Adipocyte (in vitro differentiated cells): ENCODE measurements around the gene TCP11L1.

ENCODE experiments used
- DNase-seq: peaks from one replicate; pipeline ENCODE4 v3.0.0-alpha.2; 2015; ENCODE audit warnings: low read depth
- H3K27me3 ChIP-seq: replicated peaks from 2 replicates; pipeline ENCODE4 v1.7.0; 2013; ENCODE audit warnings: mild to moderate bottlenecking, low read length, moderate library complexity; ENCODE audit not compliant: control insufficient read depth, insufficient read depth
- H3K36me3 ChIP-seq: 2 replicates; pipeline ENCODE4 v1.7.0; 2013; ENCODE audit warnings: low read length, mild to moderate bottlenecking, moderate library complexity; ENCODE audit not compliant: control insufficient read depth, insufficient read depth, severe bottlenecking
- H3K4me1 ChIP-seq: 2 replicates; pipeline ENCODE4 v1.7.0; 2013; ENCODE audit warnings: mild to moderate bottlenecking, low read length, moderate library complexity; ENCODE audit not compliant: control insufficient read depth, insufficient read depth
- H3K4me3 ChIP-seq: 2 replicates; pipeline ENCODE4 v1.7.0; 2013; ENCODE audit warnings: mild to moderate bottlenecking, low read length, moderate library complexity
- H3K9ac ChIP-seq: 2 replicates; pipeline ENCODE4 v1.7.0; 2013; ENCODE audit warnings: mild to moderate bottlenecking, low read length, moderate library complexity
- H3K9me3 ChIP-seq: 2 replicates; pipeline ENCODE4 v1.7.0; 2013; ENCODE audit warnings: mild to moderate bottlenecking, low read length, moderate library complexity; ENCODE audit not compliant: control insufficient read depth

TCP11L1 gene

GRCh38 chr11:33057284-33057683 lies 17.9 kb downstream of the TCP11L1 start:
- Histone ChIP-seq H3K27me3 (no peaks in the 10 kb centered on the region), H3K9ac (no peak overlapping the region), H3K9me3 (no peaks in the 10 kb centered on the region), H3K4me3 (no peak overlapping the region), H3K4me1 (peaks cover 11% of the 10 kb centered on the region), H3K36me3 (peaks cover 25% of the 10 kb centered on the region)
- DNase-seq: no peak

- Histone ChIP-seq H3K9ac (no peak overlapping the region), H3K27me3 (no peaks in the 10 kb centered on the region), H3K9me3 (no peaks in the 10 kb centered on the region), H3K4me3 (no peak overlapping the region), H3K36me3 (peaks cover 25% of the 10 kb centered on the region), H3K4me1 (peaks cover 32% of the 10 kb centered on the region)
- no peak for DNase-seq
Measured at GRCh38 chr11:33059331-33060007, 20.1 kb downstream of the TCP11L1 start.

- H3K9me3 ChIP-seq: no peaks in the 10 kb centered on the region
Measured at GRCh38 chr11:33060271-33060670, 20.9 kb downstream of the TCP11L1 start.

GRCh38 chr11:33062137-33062536 lies 22.8 kb downstream of the TCP11L1 start:
- Histone ChIP-seq H3K27me3 (no peaks in the 10 kb centered on the region), H3K9me3 (no peaks in the 10 kb centered on the region), H3K36me3 (peaks cover 38% of the 10 kb centered on the region), H3K4me1 (peaks cover 37% of the 10 kb centered on the region), H3K4me3 (no peak overlapping the region), H3K9ac (no peak overlapping the region)
- DNase-seq: no peak

More at GRCh38 chr11:33060271-33060670, 20.9 kb downstream of the TCP11L1 start:
- H3K4me1 ChIP-seq: peaks cover 37% of the 10 kb centered on the region
- H3K27me3 ChIP-seq: no peaks in the 10 kb centered on the region
- DNase-seq: no peak
- no peak overlapping the region for H3K4me3 ChIP-seq
- no peak overlapping the region for H3K9ac ChIP-seq
- peaks cover 25% of the 10 kb centered on the region for H3K36me3 ChIP-seq

- DNase-seq: peak; percentile 63
- Histone ChIP-seq H3K4me3 (no peak overlapping the region), H3K4me1 (peaks cover 37% of the 10 kb centered on the region), H3K36me3 (peaks cover 36% of the 10 kb centered on the region), H3K9ac (no peak overlapping the region), H3K27me3 (no peaks in the 10 kb centered on the region), H3K9me3 (no peaks in the 10 kb centered on the region)
Measured at GRCh38 chr11:33063326-33063881, 24.0 kb downstream of the TCP11L1 start.

GRCh38 chr11:33064033-33064825 lies 24.9 kb downstream of the TCP11L1 start:
- H3K4me3 ChIP-seq: no peak overlapping the region
- H3K27me3 ChIP-seq: no peaks in the 10 kb centered on the region
- no peaks in the 10 kb centered on the region for H3K9me3 ChIP-seq
- no peak overlapping the region for H3K9ac ChIP-seq
- H3K36me3 ChIP-seq: peaks cover 35% of the 10 kb centered on the region
- peaks cover 37% of the 10 kb centered on the region for H3K4me1 ChIP-seq
- no peak for DNase-seq

GRCh38 chr11:33064866-33065265 lies 25.5 kb downstream of the TCP11L1 start:
- H3K4me3 ChIP-seq: no peak overlapping the region
- H3K9me3 ChIP-seq: no peaks in the 10 kb centered on the region
- no peaks in the 10 kb centered on the region for H3K27me3 ChIP-seq
- no peak for DNase-seq
- H3K36me3 ChIP-seq: peaks cover 34% of the 10 kb centered on the region
- H3K9ac ChIP-seq: no peak overlapping the region
- H3K4me1 ChIP-seq: peaks cover 37% of the 10 kb centered on the region

GRCh38 chr11:33065445-33066178 lies 26.2 kb downstream of the TCP11L1 start:
- peak; percentile 75 for DNase-seq
- Histone ChIP-seq H3K4me3 (no peak overlapping the region), H3K9ac (no peak overlapping the region), H3K36me3 (peaks cover 32% of the 10 kb centered on the region), H3K9me3 (no peaks in the 10 kb centered on the region), H3K27me3 (no peaks in the 10 kb centered on the region), H3K4me1 (peaks cover 37% of the 10 kb centered on the region)

- no peak for DNase-seq
- peaks cover 26% of the 10 kb centered on the region for H3K4me1 ChIP-seq
- peaks cover 42% of the 10 kb centered on the region for H3K36me3 ChIP-seq
- no peaks in the 10 kb centered on the region for H3K27me3 ChIP-seq
- no peak overlapping the region for H3K9ac ChIP-seq
- no peak overlapping the region for H3K4me3 ChIP-seq
- no peaks in the 10 kb centered on the region for H3K9me3 ChIP-seq
Measured at GRCh38 chr11:33067294-33067693, 27.9 kb downstream of the TCP11L1 start.

GRCh38 chr11:33068611-33069340 lies 29.4 kb downstream of the TCP11L1 start:
- no peak overlapping the region for H3K9ac ChIP-seq
- peaks cover 57% of the 10 kb centered on the region for H3K36me3 ChIP-seq
- no peak overlapping the region for H3K4me3 ChIP-seq
- DNase-seq: no peak
- H3K9me3 ChIP-seq: no peaks in the 10 kb centered on the region
- H3K4me1 ChIP-seq: peaks cover 12% of the 10 kb centered on the region
- H3K27me3 ChIP-seq: no peaks in the 10 kb centered on the region
